ENCODE data around the gene SPOCK1.

SPOCK1 gene

GRCh38 chr5:137315534-137316345 lies 183.4 kb downstream of the SPOCK1 start:
- no peak for ATAC-seq (replicated peaks)
- H3K4me3 Mint-ChIP-seq: no peak overlapping the region
- DNase-seq: no peak
- H3K27me3 Mint-ChIP-seq: peaks cover 11 to 34% of the 10 kb centered on the region in 2 donors
- H3K4me1 Mint-ChIP-seq: no peaks in the 10 kb centered on the region
- H3K27ac Mint-ChIP-seq: no peak overlapping the region
- no peaks in the 10 kb centered on the region for H3K36me3 Mint-ChIP-seq
- H3K9me3 Mint-ChIP-seq: no peaks in the 10 kb centered on the region

GRCh38 chr5:137315109-137315508 lies 184.0 kb downstream of the SPOCK1 start:
- peaks cover 11 to 34% of the 10 kb centered on the region in 2 donors for H3K27me3 Mint-ChIP-seq
- DNase-seq (no peak), ATAC-seq (replicated peaks) (no peak)
- no peak overlapping the region for H3K4me3 Mint-ChIP-seq
- no peaks in the 10 kb centered on the region for H3K4me1 Mint-ChIP-seq
- no peak overlapping the region for H3K27ac Mint-ChIP-seq
- no peaks in the 10 kb centered on the region for H3K9me3 Mint-ChIP-seq
- H3K36me3 Mint-ChIP-seq: no peaks in the 10 kb centered on the region

GRCh38 chr5:137313526-137314175 lies 185.5 kb downstream of the SPOCK1 start:
- ATAC-seq (replicated peaks) (no peak), DNase-seq (no peak)
- Mint-ChIP-seq H3K36me3 (no peaks in the 10 kb centered on the region), H3K4me1 (no peaks in the 10 kb centered on the region), H3K4me3 (no peak overlapping the region), H3K27ac (no peak overlapping the region), H3K9me3 (no peaks in the 10 kb centered on the region), H3K27me3 (peaks cover 11 to 33% of the 10 kb centered on the region in 2 donors)

- Mint-ChIP-seq H3K27me3 (peaks cover 6 to 24% of the 10 kb centered on the region in 2 donors), H3K4me1 (no peaks in the 10 kb centered on the region), H3K4me3 (no peak overlapping the region), H3K27ac (no peak overlapping the region), H3K36me3 (no peaks in the 10 kb centered on the region), H3K9me3 (no peaks in the 10 kb centered on the region)
- DNase-seq (no peak), ATAC-seq (replicated peaks) (no peak)
These were observed 187.1 kb downstream of the SPOCK1 start for GRCh38 chr5:137312011-137312410.

GRCh38 chr5:137310051-137310730 lies 188.9 kb downstream of the SPOCK1 start:
- peaks cover 6 to 24% of the 10 kb centered on the region in 2 donors for H3K27me3 Mint-ChIP-seq
- no peak overlapping the region for H3K4me3 Mint-ChIP-seq
- ATAC-seq (replicated peaks) (no peak), DNase-seq (no peak)
- H3K9me3 Mint-ChIP-seq: no peaks in the 10 kb centered on the region
- no peaks in the 10 kb centered on the region for H3K4me1 Mint-ChIP-seq
- H3K27ac Mint-ChIP-seq: no peak overlapping the region
- H3K36me3 Mint-ChIP-seq: no peaks in the 10 kb centered on the region

- no peaks in the 10 kb centered on the region for H3K9me3 Mint-ChIP-seq
- H3K4me3 Mint-ChIP-seq: no peak overlapping the region
- H3K27ac Mint-ChIP-seq: no peak overlapping the region
- no peak for ATAC-seq (replicated peaks)
- H3K27me3 Mint-ChIP-seq: peaks cover 6 to 15% of the 10 kb centered on the region in 2 donors
- no peak for DNase-seq
- H3K36me3 Mint-ChIP-seq: no peaks in the 10 kb centered on the region
- no peaks in the 10 kb centered on the region for H3K4me1 Mint-ChIP-seq
These were observed 189.8 kb downstream of the SPOCK1 start for GRCh38 chr5:137309290-137309689.

GRCh38 chr5:137308311-137308710 lies 190.8 kb downstream of the SPOCK1 start:
- Mint-ChIP-seq H3K27me3 (peaks cover 3 to 9% of the 10 kb centered on the region in 2 donors), H3K4me3 (no peak overlapping the region), H3K4me1 (no peaks in the 10 kb centered on the region), H3K36me3 (no peaks in the 10 kb centered on the region), H3K9me3 (no peaks in the 10 kb centered on the region), H3K27ac (no peak overlapping the region)
- DNase-seq (no peak), ATAC-seq (replicated peaks) (no peak)

- Mint-ChIP-seq H3K9me3 (no peaks in the 10 kb centered on the region), H3K27me3 (peaks cover 4 to 5% of the 10 kb centered on the region in 2 donors), H3K4me1 (no peaks in the 10 kb centered on the region), H3K27ac (no peak overlapping the region), H3K4me3 (no peak overlapping the region), H3K36me3 (no peaks in the 10 kb centered on the region)
- ATAC-seq (replicated peaks): no peak
- DNase-seq: no peak
These were observed 192.2 kb downstream of the SPOCK1 start for GRCh38 chr5:137306903-137307302.

- DNase-seq (no peak), ATAC-seq (replicated peaks) (no peak)
- Mint-ChIP-seq H3K36me3 (no peaks in the 10 kb centered on the region), H3K4me1 (no peaks in the 10 kb centered on the region), H3K9me3 (no peaks in the 10 kb centered on the region), H3K27me3 (peaks cover 4 to 13% of the 10 kb centered on the region in 2 donors), H3K27ac (no peak overlapping the region), H3K4me3 (no peak overlapping the region)
These were observed 193.0 kb downstream of the SPOCK1 start for GRCh38 chr5:137305971-137306602.

GRCh38 chr5:137304226-137304874 lies 194.8 kb downstream of the SPOCK1 start:
- Mint-ChIP-seq H3K4me3 (no peak overlapping the region), H3K27ac (no peak overlapping the region), H3K36me3 (no peaks in the 10 kb centered on the region), H3K9me3 (no peaks in the 10 kb centered on the region), H3K27me3 (peaks cover 8 to 18% of the 10 kb centered on the region in 2 donors), H3K4me1 (no peaks in the 10 kb centered on the region)
- DNase-seq (no peak), ATAC-seq (replicated peaks) (no peak)

GRCh38 chr5:137303509-137303908 lies 195.6 kb downstream of the SPOCK1 start:
- H3K27ac Mint-ChIP-seq: no peak overlapping the region
- H3K36me3 Mint-ChIP-seq: no peaks in the 10 kb centered on the region
- no peak overlapping the region for H3K4me3 Mint-ChIP-seq
- DNase-seq: no peak
- H3K4me1 Mint-ChIP-seq: no peaks in the 10 kb centered on the region
- ATAC-seq (replicated peaks): no peak
- H3K27me3 Mint-ChIP-seq: peaks cover 8 to 18% of the 10 kb centered on the region in 2 donors
- no peaks in the 10 kb centered on the region for H3K9me3 Mint-ChIP-seq

GRCh38 chr5:137300411-137301240 lies 198.5 kb downstream of the SPOCK1 start:
- no peak for ATAC-seq (replicated peaks)
- no peak overlapping the region for H3K4me3 Mint-ChIP-seq
- H3K4me1 Mint-ChIP-seq: no peaks in the 10 kb centered on the region
- peaks cover 8 to 18% of the 10 kb centered on the region in 2 donors for H3K27me3 Mint-ChIP-seq
- H3K27ac Mint-ChIP-seq: no peak overlapping the region
- H3K9me3 Mint-ChIP-seq: no peaks in the 10 kb centered on the region
- no peaks in the 10 kb centered on the region for H3K36me3 Mint-ChIP-seq
- DNase-seq: no peak

GRCh38 chr5:137296213-137296781 lies 202.8 kb downstream of the SPOCK1 start:
- Mint-ChIP-seq H3K4me1 (no peaks in the 10 kb centered on the region), H3K4me3 (no peak overlapping the region), H3K36me3 (no peaks in the 10 kb centered on the region), H3K9me3 (peaks cover 3 to 4% of the 10 kb centered on the region in 2 donors), H3K27ac (no peak overlapping the region), H3K27me3 (peaks cover 4 to 7% of the 10 kb centered on the region in 2 donors)
- no peak for DNase-seq
- no peak for ATAC-seq (replicated peaks)

Data from stimulated activated naive B cell treated with anti-CD40 and anti-IgM and Interleukin-4, amounts not matched to agents 10 μg/mL and 1 μg/mL and 100 μg/mL, for 72 hours (primary cell).